ENCODE measurements around the gene TMEM156. TPM values are rescaled to one million over a fixed set of nuclear protein-coding genes. Genes with fewer than 3 reads are reported as not detected.
"Not testable (repeated sequence)": the region's sequence is repeated elsewhere in the genome, so short reads cannot be mapped to it uniquely, and the experiment has no call there.

The TMEM156 gene
- total RNA-seq, 2 experiments from 2014 or later, result 18.4 TPM

GRCh38 chr4:38993683-38994082, 38.5 kb downstream of the TMEM156 start:
- no peak for TF ChIP-seq CTCF (IDR thresholded peaks at IDR 0.05)
- ATAC-seq (ENCODE audit: poor library complexity) (peak; percentile 48), DNase-seq (no peak)
- no peak overlapping the region for H3K27ac ChIP-seq (ENCODE audit: low read depth in 1 of 2, low read length in 2 of 2)
- Mint-ChIP-seq H3K4me3 (no peak overlapping the region), H3K9me3 (no peaks in the 10 kb centered on the region), H3K27me3 (no peaks in the 10 kb centered on the region), H3K27ac (no peak overlapping the region), H3K36me3 (ENCODE audit: low read depth) (peaks cover 73% of the 10 kb centered on the region), H3K4me1 (ENCODE audit: low read depth) (no peaks in the 10 kb centered on the region)
- POLR2A ChIA-PET, result interaction anchor here (0.8 kb wide), 1 partner anchor 8 kb away, joined by 3 read pairs; no protein-coding TSS in a partner anchor
- H3K4me1 ChIP-seq (ENCODE audit: insufficient read depth, low read length), result no peaks in the 10 kb centered on the region
- H3K9me3 ChIP-seq (ENCODE audit: control insufficient read depth in 1 of 2, insufficient read depth in 1 of 2, low read length in 2 of 2), result no peaks in the 10 kb centered on the region
- peaks cover 33% of the 10 kb centered on the region for H3K36me3 ChIP-seq (ENCODE audit: insufficient read depth, low read length)
- no peak overlapping the region for H3K4me3 ChIP-seq (ENCODE audit: low read length)
- no peaks in the 10 kb centered on the region for H3K27me3 ChIP-seq (ENCODE audit: control insufficient read depth in 1 of 2, insufficient read depth in 2 of 2, low read length in 2 of 2)
- CTCF ChIA-PET, result interaction anchor here (0.6 to 1.2 kb wide), 2 partner anchors 141 to 148 kb away, joined by 3 read pairs; no protein-coding TSS in a partner anchor
- intact Hi-C loops (cut with DNase I, micrococcal nuclease), result no loop called here

- H3K9me3 Mint-ChIP-seq, result no peaks in the 10 kb centered on the region
- H3K4me1 Mint-ChIP-seq (ENCODE audit: low read depth), result peaks cover 22% of the 10 kb centered on the region
- Histone ChIP-seq H3K36me3 (ENCODE audit: insufficient read depth, low read length) (peaks cover 30% of the 10 kb centered on the region), H3K27me3 (ENCODE audit: control insufficient read depth in 1 of 2, insufficient read depth in 2 of 2, low read length in 2 of 2) (no peaks in the 10 kb centered on the region), H3K4me3 (ENCODE audit: low read length) (no peak overlapping the region), H3K27ac (ENCODE audit: low read depth in 1 of 2, low read length in 2 of 2) (no peak overlapping the region), H3K4me1 (ENCODE audit: insufficient read depth, low read length) (peaks cover 10% of the 10 kb centered on the region), H3K9me3 (ENCODE audit: control insufficient read depth in 1 of 2, insufficient read depth in 1 of 2, low read length in 2 of 2) (no peaks in the 10 kb centered on the region)
- no peak for TF ChIP-seq CTCF (IDR thresholded peaks at IDR 0.05)
- POLR2A ChIA-PET, result interaction anchor here (0.5 kb wide), 1 partner anchor 55 kb away, joined by 4 read pairs; no protein-coding TSS in a partner anchor
- peaks cover 74% of the 10 kb centered on the region for H3K36me3 Mint-ChIP-seq (ENCODE audit: low read depth)
- ATAC-seq (ENCODE audit: poor library complexity), result no peak
- H3K4me3 Mint-ChIP-seq, result no peak overlapping the region
- CTCF ChIA-PET, result no interaction called here
- no peak overlapping the region for H3K27ac Mint-ChIP-seq
- DNase-seq, result no peak
- H3K27me3 Mint-ChIP-seq, result no peaks in the 10 kb centered on the region
- intact Hi-C loops (cut with DNase I, micrococcal nuclease), result no loop called here
Observed at GRCh38 chr4:38990241-38990640, 42.0 kb downstream of the TMEM156 start.

GRCh38 chr4:38989487-38989886, 42.7 kb downstream of the TMEM156 start:
- intact Hi-C loops (cut with DNase I, micrococcal nuclease), result loop anchor here in 1 of 2 experiments (5.0 kb wide), 3 partner anchors 42 to 58 kb away; partner anchors contain the start of gene TMEM156

GRCh38 chr4:38988353-38988752, 43.9 kb downstream of the TMEM156 start:
- H3K27ac ChIP-seq (ENCODE audit: low read depth in 1 of 2, low read length in 2 of 2); H3K27me3 ChIP-seq (ENCODE audit: control insufficient read depth in 1 of 2, insufficient read depth in 2 of 2, low read length in 2 of 2); H3K4me3 ChIP-seq (ENCODE audit: low read length); H3K9me3 ChIP-seq (ENCODE audit: control insufficient read depth in 1 of 2, insufficient read depth in 1 of 2, low read length in 2 of 2); H3K27ac Mint-ChIP-seq; H3K9me3 Mint-ChIP-seq; POLR2A ChIA-PET; DNase-seq; H3K4me3 Mint-ChIP-seq; H3K27me3 Mint-ChIP-seq; CTCF ChIA-PET; ATAC-seq (ENCODE audit: poor library complexity): not testable (repeated sequence)
- Histone ChIP-seq H3K4me1 (ENCODE audit: insufficient read depth, low read length) (peaks cover 11% of the 10 kb centered on the region), H3K36me3 (ENCODE audit: insufficient read depth, low read length) (peaks cover 18% of the 10 kb centered on the region)
- Mint-ChIP-seq H3K36me3 (ENCODE audit: low read depth) (peaks cover 67% of the 10 kb centered on the region), H3K4me1 (ENCODE audit: low read depth) (peaks cover 32% of the 10 kb centered on the region)
- intact Hi-C loops (cut with DNase I, micrococcal nuclease), result loop anchor here in 1 of 2 experiments (5.0 kb wide), 3 partner anchors 41 to 59 kb away; partner anchors contain the start of gene TMEM156

More at GRCh38 chr4:38989487-38989886, 42.7 kb downstream of the TMEM156 start:
- Mint-ChIP-seq H3K36me3 (ENCODE audit: low read depth) (peaks cover 68% of the 10 kb centered on the region), H3K27me3 (no peaks in the 10 kb centered on the region), H3K4me1 (ENCODE audit: low read depth) (peaks cover 27% of the 10 kb centered on the region), H3K27ac (no peak overlapping the region), H3K4me3 (no peak overlapping the region), H3K9me3 (no peaks in the 10 kb centered on the region)
- no peak for ATAC-seq (ENCODE audit: poor library complexity)
- no peak for TF ChIP-seq CTCF (IDR thresholded peaks at IDR 0.05)
- ChIA-PET CTCF (no interaction called here), POLR2A (interaction anchor here (0.5 kb wide), 1 partner anchor 56 kb away, joined by 4 read pairs; no protein-coding TSS in a partner anchor)
- Histone ChIP-seq H3K9me3 (ENCODE audit: control insufficient read depth in 1 of 2, insufficient read depth in 1 of 2, low read length in 2 of 2) (no peaks in the 10 kb centered on the region), H3K36me3 (ENCODE audit: insufficient read depth, low read length) (peaks cover 26% of the 10 kb centered on the region), H3K27ac (ENCODE audit: low read depth in 1 of 2, low read length in 2 of 2) (no peak overlapping the region), H3K27me3 (ENCODE audit: control insufficient read depth in 1 of 2, insufficient read depth in 2 of 2, low read length in 2 of 2) (no peaks in the 10 kb centered on the region), H3K4me1 (ENCODE audit: insufficient read depth, low read length) (peaks cover 11% of the 10 kb centered on the region), H3K4me3 (ENCODE audit: low read length) (no peak overlapping the region)
- DNase-seq, result no peak
